VCaP (cell line): ENCODE measurements around the gene WWOX.

Source experiments
- H3K27ac ChIP-seq: fragments of 450-650 bp; 2 replicates; pipeline ENCODE4 v1.5.1; 2017
- TF ChIP-seq, protein P1 (sequence below): fragments of 450-650 bp; conservative IDR thresholded peaks from 2 replicates; pipeline ENCODE4 v1.5.1; 2017; ENCODE audit warnings: mild to moderate bottlenecking, moderate library complexity

The WWOX gene

DNA sequence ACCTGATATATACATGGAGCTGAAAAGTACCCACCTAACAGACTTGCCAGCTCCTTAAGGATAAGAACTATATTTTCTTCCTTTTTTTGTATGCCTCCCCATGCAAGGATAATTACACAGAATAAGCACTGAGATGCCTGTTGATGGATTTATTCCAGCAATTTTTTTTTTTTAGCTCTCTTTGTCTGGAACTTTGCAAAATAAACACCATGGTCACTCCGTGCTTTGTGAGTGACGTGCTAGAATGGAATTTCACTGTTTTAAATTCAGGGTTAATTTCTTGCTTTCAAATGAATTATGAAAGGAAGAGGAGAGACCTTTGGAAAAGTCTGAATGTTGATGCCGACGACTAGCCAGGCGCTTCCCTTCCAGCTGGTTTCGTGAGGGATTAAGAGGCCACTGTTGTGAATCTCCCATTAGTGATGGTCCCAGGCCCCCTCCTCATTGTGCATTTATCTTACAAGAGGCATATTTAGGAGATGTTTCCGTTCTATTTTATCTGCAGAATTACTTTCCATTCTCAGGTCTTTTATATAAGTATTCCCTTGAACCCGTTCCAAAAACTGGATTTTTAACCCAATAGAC is 529.1 kb downstream of the WWOX start:
- TF ChIP-seq, protein P1, sequence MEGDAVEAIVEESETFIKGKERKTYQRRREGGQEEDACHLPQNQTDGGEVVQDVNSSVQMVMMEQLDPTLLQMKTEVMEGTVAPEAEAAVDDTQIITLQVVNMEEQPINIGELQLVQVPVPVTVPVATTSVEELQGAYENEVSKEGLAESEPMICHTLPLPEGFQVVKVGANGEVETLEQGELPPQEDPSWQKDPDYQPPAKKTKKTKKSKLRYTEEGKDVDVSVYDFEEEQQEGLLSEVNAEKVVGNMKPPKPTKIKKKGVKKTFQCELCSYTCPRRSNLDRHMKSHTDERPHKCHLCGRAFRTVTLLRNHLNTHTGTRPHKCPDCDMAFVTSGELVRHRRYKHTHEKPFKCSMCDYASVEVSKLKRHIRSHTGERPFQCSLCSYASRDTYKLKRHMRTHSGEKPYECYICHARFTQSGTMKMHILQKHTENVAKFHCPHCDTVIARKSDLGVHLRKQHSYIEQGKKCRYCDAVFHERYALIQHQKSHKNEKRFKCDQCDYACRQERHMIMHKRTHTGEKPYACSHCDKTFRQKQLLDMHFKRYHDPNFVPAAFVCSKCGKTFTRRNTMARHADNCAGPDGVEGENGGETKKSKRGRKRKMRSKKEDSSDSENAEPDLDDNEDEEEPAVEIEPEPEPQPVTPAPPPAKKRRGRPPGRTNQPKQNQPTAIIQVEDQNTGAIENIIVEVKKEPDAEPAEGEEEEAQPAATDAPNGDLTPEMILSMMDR: no peak
- H3K27ac ChIP-seq: no peak overlapping the region

DNA sequence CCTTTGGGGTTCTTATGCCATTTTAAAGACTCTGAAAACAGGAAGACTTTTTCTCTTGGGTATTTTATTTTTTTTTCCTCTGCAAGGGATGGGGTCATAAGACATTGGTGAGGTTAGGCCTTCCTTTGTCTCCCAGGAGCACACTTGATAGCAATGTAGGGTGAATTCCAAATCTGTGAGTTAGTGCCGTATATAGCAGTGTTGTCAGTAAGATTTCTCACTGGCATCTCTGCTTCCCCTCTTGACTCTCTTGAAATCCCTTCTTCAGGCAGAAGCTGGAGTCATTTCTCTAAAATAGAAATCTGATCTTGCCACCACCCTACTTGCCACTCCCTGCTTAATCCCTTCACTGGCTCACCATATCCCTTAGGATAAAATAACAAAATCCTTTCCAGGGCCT is 529.7 kb downstream of the WWOX start:
- no peak overlapping the region for H3K27ac ChIP-seq
- TF ChIP-seq, protein P1: no peak

DNA sequence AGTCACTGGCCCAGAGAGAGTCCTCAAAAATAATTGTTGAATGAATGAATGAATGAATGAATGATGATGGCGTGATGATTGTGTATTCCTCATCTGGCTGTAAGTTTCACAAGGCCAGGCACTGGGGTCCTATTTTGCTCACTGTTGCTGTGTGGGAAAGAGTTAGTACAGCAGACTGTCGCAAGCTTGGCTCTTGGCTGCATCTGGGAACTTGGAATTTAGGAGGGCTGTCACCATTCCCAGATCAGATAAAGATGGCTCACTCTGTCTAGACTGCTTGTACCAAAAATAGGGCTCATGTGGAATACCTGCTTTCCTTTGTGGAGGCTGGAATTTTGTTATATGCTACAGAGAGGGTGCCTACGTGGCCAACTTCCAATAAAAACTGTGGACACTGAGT is 530.6 kb downstream of the WWOX start:
- H3K27ac ChIP-seq: no peak overlapping the region
- TF ChIP-seq, protein P1: no peak

DNA sequence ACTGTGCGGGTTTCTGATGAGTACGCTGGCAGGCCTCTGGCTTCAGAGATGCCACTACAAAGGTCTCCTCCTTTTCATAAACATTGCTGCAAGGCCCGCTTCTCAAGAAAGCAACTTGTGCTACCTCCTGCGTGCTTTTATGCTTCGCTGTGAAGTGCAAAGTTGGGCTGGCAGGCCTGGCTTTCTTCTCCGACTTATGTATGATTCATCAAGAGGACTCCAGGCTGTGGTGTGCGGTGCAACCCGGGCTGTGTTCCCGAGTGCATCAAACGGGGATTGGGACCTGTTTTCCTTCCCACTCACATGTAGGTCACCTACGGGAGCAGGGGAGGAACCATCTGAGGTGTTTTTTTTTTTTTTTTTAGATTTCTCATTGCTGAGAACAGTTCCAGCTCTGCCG is 534.1 kb downstream of the WWOX start:
- TF ChIP-seq, protein P1: no peak
- no peak overlapping the region for H3K27ac ChIP-seq

DNA sequence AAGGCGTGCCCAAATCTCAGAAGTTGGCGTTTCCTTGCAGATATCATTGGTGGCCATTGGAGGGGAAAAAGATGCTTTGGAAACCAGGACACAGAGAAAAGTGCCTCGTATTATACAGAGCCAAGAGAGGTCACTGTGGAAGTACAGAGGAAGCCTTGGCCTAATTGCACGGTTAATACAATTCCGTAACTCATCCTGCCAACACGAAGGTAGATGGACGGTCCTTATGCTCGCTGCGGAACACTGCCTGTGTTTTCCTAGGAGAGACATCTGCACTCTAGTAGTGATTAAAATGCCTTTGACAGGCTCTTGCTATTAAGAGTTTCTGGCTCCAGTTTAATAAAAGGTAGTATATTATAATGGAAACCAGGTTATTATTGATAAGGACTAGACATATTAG is 536.4 kb downstream of the WWOX start:
- no peak overlapping the region for H3K27ac ChIP-seq
- TF ChIP-seq, protein P1: no peak

DNA sequence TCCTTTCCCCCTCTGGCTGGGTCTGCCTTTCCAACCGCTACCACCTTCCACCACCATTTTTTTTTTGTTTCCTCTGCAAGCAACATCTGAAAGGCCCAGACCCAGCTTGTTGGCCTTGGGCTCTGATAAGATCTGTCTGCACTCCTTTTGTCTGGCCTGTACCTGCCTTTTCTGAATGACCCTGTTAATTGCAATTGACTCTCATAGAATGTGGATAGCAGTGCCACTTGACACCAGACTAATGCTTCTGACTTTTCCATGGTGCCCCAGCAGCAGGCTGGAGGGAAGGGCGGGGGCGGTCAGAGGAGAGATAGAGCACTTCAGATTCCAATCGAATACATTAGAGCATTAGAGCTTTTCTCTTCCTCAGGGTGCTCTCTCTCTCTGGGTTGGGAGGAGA is 538.9 kb downstream of the WWOX start:
- TF ChIP-seq, protein P1: no peak

DNA sequence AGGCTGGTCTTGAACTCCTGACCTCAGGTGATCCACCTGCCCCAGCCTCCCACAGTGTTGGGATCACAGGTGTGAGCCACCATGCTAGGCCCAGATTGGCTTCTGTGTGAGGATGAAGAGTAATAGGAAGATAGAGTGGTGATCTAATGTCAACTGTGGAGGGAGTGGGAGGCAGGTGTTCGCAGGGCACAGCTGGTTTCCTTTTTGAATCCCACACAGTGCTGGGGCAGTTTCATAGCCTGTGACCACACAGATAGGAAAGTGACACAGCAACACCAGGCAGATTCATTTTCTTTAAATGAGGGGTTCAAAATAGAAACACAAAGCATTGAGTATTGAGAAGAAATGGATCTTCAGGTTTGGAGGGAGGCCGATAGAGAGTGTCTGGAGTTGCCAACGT is 540.3 kb downstream of the WWOX start:
- H3K27ac ChIP-seq: no peak overlapping the region
- TF ChIP-seq, protein P1: no peak

More for the DNA sequence above, 538.9 kb downstream of the WWOX start:
- no peak overlapping the region for H3K27ac ChIP-seq
